Measurements from ENCODE around the gene KRTAP19-6. TPM values are rescaled to one million over a fixed set of nuclear protein-coding genes. Genes with fewer than 3 reads are reported as not detected.

The KRTAP19-6 gene
- total RNA-seq, 1 experiment from 2014 or later, result not detected

DNA sequence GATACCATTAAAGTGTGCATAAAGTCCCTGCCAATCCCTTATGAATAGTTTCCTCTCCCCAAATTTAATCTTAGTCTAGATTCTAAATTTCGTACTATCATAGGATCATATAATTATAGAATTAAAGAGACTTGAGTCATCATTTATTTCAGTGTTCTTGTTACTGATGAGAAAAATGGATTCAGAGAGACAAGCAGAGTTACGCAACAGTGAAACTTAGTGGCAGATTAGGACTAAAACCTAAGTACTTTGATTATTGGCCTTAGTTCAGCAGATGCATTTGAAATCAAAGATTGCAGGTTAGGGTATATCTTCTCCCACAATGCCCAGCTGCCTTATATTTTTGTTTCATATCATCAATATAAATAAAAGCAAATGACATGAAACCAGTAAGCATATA lies 20.3 kb upstream of the KRTAP19-6 start:
- peaks cover 5 to 19% of the 10 kb centered on the region in 2 experiments; a peak in 4 of 5 replicates for H3K9me3 Mint-ChIP-seq
- H3K14ac ChIP-seq (ENCODE audit: insufficient read depth, low read length), result no peak overlapping the region
- H3K27me3 ChIP-seq (ENCODE audit: insufficient read depth, low read length), result no peaks in the 10 kb centered on the region
- H3K9me3 ChIP-seq (ENCODE audit: control insufficient read depth, low read depth, low read length), result no peaks in the 10 kb centered on the region
- no peak overlapping the region for H4K8ac ChIP-seq (replicated peaks; ENCODE audit: insufficient read length, low read depth, low read length)
- WGBS (ENCODE audit: extremely low coverage, insufficient read length, low lambda C conversion rate), result no CpG with 5 or more reads among the region's 2 CpGs
- no peak overlapping the region for H3K4ac ChIP-seq (ENCODE audit: low read depth, low read length)
- no peak overlapping the region for H4K91ac ChIP-seq (ENCODE audit: insufficient read length, low read depth, low read length)
- H4K5ac ChIP-seq (ENCODE audit: insufficient read length, low read depth, low read length), result no peak overlapping the region
- no peak overlapping the region for H2BK15ac ChIP-seq (ENCODE audit: low read depth, low read length)
- no peak overlapping the region for H3K9ac ChIP-seq (ENCODE audit: extremely low read depth, insufficient read length, low read length)
- H3K56ac ChIP-seq (ENCODE audit: insufficient read length, low read depth, low read length), result no peak overlapping the region
- no peaks in the 10 kb centered on the region for H3K79me2 ChIP-seq (ENCODE audit: insufficient read depth, low read length)
- no peak overlapping the region for H3K18ac ChIP-seq (ENCODE audit: insufficient read length, low read depth, low read length)
- H3K23me2 ChIP-seq (ENCODE audit: insufficient read length, low read depth, low read length, poor library complexity, severe bottlenecking), result no peaks in the 10 kb centered on the region
- H2AK5ac ChIP-seq (ENCODE audit: insufficient read length, low read length), result no peak overlapping the region
- H2BK5ac ChIP-seq (ENCODE audit: insufficient read length, low read length), result no peak overlapping the region
- H2BK12ac ChIP-seq (ENCODE audit: insufficient read length, low read depth, low read length), result no peak overlapping the region
- H3K4me1 ChIP-seq (ENCODE audit: insufficient read depth, low read length), result no peaks in the 10 kb centered on the region
- peaks cover 0 to 9% (median 0%) of the 10 kb centered on the region in 3 experiments; a peak in 2 of 7 replicates for H3K36me3 Mint-ChIP-seq (ENCODE audit: insufficient read depth in 1 of 3, low read depth in 3 of 3)
- no peak overlapping the region for H3T11ph ChIP-seq (ENCODE audit: low read length)
- no peak overlapping the region for H3K27ac ChIP-seq (ENCODE audit: insufficient read length, low read depth, low read length)
- no peak overlapping the region for H3K27ac Mint-ChIP-seq
- TF ChIP-seq CTCF (conservative IDR thresholded peaks at IDR 0.05), result no peak
- no peaks in the 10 kb centered on the region for H3K27me3 Mint-ChIP-seq (ENCODE audit: low read depth)
- DNase-seq, result no peak
- H3K4me2 ChIP-seq (ENCODE audit: insufficient read depth, insufficient read length, low read length), result no peak overlapping the region
- no peaks in the 10 kb centered on the region for H3K79me1 ChIP-seq (ENCODE audit: insufficient read depth, low read depth, low read length, poor library complexity, severe bottlenecking)
- no peak overlapping the region for H2BK120ac ChIP-seq (ENCODE audit: low read depth, low read length, poor library complexity, severe bottlenecking)
- no peak overlapping the region for H3K4me3 Mint-ChIP-seq
- H3K4me1 Mint-ChIP-seq, result no peaks in the 10 kb centered on the region
- H4K20me1 ChIP-seq (ENCODE audit: control insufficient read depth, insufficient read depth, insufficient read length), result no peaks in the 10 kb centered on the region
- H2BK20ac ChIP-seq (ENCODE audit: low read depth, low read length, poor library complexity, severe bottlenecking), result no peak overlapping the region
- no peak overlapping the region for H2AFZ ChIP-seq (ENCODE audit: low read length)
- H3K23ac ChIP-seq (ENCODE audit: insufficient read length, low read depth, low read length), result no peak overlapping the region

Data from H9 (cell line).